Tibial nerve (tissue), 4 donors: ENCODE data around the gene OGFRL1. TPM values are rescaled to one million over a fixed set of nuclear protein-coding genes. Genes with fewer than 3 reads are reported as not detected.
A peak's percentile ranks its signal among the peaks of the same experiment; 100 is the strongest.

Experiments used
- DNase-seq, 2 donors: peaks; one replicate each; pipeline ENCODE4 v3.0.0-alpha.2; 2019; ENCODE audit warnings: low spot score in 2 of 2
- H3K27ac ChIP-seq, 4 donors: fragments of 200-600 bp; sonication (generic) in 3 of 4; one replicate each; pipeline ENCODE4 v1.5.1; 2017 to 2019; ENCODE audit warnings: mild to moderate bottlenecking in 1 of 4
- H3K27me3 ChIP-seq, 2 donors: fragments of 200-600 bp; sonication (generic) in 1 of 2; one replicate each; pipeline versions ENCODE4 v1.5.1 to v1.6.0; 2017 to 2019
- H3K36me3 ChIP-seq, 3 donors: fragments of 200-600 bp; sonication (generic); one replicate each; pipeline ENCODE4 v1.5.1; 2018 to 2019
- H3K4me1 ChIP-seq, 4 donors: fragments of 200-600 bp; sonication (generic) in 3 of 4; one replicate each; pipeline ENCODE4 v1.5.1; 2017 to 2019
- H3K4me3 ChIP-seq, 4 donors: fragments of 200-600 bp; sonication (generic) in 3 of 4; one replicate each; pipeline ENCODE4 v1.5.1; 2017 to 2019; ENCODE audit warnings: mild to moderate bottlenecking in 1 of 4, moderate library complexity in 1 of 4
- H3K9me3 ChIP-seq, 4 donors: fragments of 200-600 bp; sonication (generic) in 3 of 4; one replicate each; pipeline ENCODE4 v1.5.1; 2017 to 2019
- EP300 ChIP-seq, 2 donors: sonication (generic); formaldehyde crosslinking; IDR thresholded peaks; one replicate each; pipeline ENCODE4 v1.6.1; 2017; ENCODE audit warnings: antibody characterized with exemption in 2 of 2, mild to moderate bottlenecking in 1 of 2
- POLR2A ChIP-seq, 2 donors: fragments of 450-650 bp; IDR thresholded peaks; one replicate each; pipeline ENCODE4 v1.6.1; 2017; ENCODE audit warnings: antibody characterized with exemption in 2 of 2, mild to moderate bottlenecking in 2 of 2, moderate library complexity in 2 of 2
- WGBS, 2 donors: methylation state at CpG; one replicate each; pipeline ENCODE4 v1.1.5; 2018; 5-methylcytosine and 5-hydroxymethylcytosine counted together
- total RNA-seq, 4 donors: library from RNA; depleted of rRNA; stranded (reverse); fragments of >200 nt; gene quantifications; one replicate each; pipeline ENCODE4 v1.1.0, GENCODE V29; 2016
- TF ChIP-seq, protein P1 (sequence below), 5 experiments: fragments of 200-600 bp in 3 of 5; fragments of 450-650 bp in 2 of 5; sonication (generic) in 3 of 5; IDR thresholded peaks; one replicate each; pipeline ENCODE4 v1.5.1; 2016 to 2019; ENCODE audit warnings: antibody characterized with exemption in 5 of 5, mild to moderate bottlenecking in 3 of 5, moderate library complexity in 2 of 5

The OGFRL1 gene
- total RNA-seq, 4 donors from 2014 or later: 76.5 to 130 (median 92.2) TPM

DNA sequence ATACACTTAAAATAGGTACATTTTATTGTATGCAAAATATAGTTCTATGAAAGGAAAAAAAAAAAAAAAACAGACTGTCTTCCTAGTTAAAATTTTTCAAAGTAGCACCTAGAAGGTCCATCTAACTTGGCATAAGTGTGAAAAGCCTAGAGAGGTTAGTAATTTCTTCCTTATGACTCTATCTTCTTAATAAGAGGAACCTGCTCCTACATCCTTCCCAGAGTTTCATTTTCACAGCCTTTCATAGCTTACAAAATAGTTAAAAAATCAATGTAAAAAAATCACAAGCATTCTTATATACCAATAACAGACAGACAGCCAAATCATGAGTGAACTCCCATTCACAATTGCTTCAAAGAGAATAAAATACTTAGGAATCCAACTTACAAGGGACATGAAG is 28.8 kb downstream of the OGFRL1 start:
- H3K36me3 ChIP-seq: no peaks in the 10 kb centered on the region
- H3K27me3 ChIP-seq: no peaks in the 10 kb centered on the region
- no peaks in the 10 kb centered on the region for H3K9me3 ChIP-seq
- no peak overlapping the region for H3K4me3 ChIP-seq
- no peak for DNase-seq
- H3K27ac ChIP-seq: no peak overlapping the region
- peaks cover 0 to 11% (median 0%) of the 10 kb centered on the region in 4 donors for H3K4me1 ChIP-seq
- TF ChIP-seq, protein P1, sequence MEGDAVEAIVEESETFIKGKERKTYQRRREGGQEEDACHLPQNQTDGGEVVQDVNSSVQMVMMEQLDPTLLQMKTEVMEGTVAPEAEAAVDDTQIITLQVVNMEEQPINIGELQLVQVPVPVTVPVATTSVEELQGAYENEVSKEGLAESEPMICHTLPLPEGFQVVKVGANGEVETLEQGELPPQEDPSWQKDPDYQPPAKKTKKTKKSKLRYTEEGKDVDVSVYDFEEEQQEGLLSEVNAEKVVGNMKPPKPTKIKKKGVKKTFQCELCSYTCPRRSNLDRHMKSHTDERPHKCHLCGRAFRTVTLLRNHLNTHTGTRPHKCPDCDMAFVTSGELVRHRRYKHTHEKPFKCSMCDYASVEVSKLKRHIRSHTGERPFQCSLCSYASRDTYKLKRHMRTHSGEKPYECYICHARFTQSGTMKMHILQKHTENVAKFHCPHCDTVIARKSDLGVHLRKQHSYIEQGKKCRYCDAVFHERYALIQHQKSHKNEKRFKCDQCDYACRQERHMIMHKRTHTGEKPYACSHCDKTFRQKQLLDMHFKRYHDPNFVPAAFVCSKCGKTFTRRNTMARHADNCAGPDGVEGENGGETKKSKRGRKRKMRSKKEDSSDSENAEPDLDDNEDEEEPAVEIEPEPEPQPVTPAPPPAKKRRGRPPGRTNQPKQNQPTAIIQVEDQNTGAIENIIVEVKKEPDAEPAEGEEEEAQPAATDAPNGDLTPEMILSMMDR (IDR thresholded peaks at IDR 0.05): no peak
- TF ChIP-seq EP300 (IDR thresholded peaks at IDR 0.05) (no peak), POLR2A (IDR thresholded peaks at IDR 0.05) (no peak)

DNA sequence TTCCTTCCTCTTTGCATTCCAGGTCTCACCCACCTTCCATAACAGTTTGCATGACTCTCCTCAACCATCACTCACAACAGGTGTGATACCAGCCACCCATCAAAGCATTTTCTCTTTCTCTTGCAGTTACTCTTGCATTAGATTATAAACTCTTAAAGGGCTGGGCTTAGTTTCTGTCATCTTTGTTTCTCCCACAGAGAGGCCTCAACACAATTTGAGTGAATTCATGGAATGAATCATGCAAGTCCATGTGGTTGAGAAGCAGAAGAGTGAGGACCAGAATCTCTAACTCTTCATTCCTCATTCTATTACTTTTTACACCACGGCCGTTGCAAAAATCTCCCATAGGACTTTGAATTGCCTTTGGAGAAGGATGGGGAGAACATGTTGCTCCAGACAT is 31.4 kb downstream of the OGFRL1 start:
- no peak for DNase-seq
- no peaks in the 10 kb centered on the region for H3K27me3 ChIP-seq
- H3K9me3 ChIP-seq: no peaks in the 10 kb centered on the region
- no peaks in the 10 kb centered on the region for H3K36me3 ChIP-seq
- no peak overlapping the region for H3K27ac ChIP-seq
- no peak for TF ChIP-seq POLR2A (IDR thresholded peaks at IDR 0.05)
- TF ChIP-seq, protein P1 (IDR thresholded peaks at IDR 0.05): no peak
- TF ChIP-seq EP300 (IDR thresholded peaks at IDR 0.05): no peak
- H3K4me3 ChIP-seq: no peak overlapping the region
- 84% methylated on average over 2 of the region's 2 CpGs for WGBS, 2 donors
- no peaks in the 10 kb centered on the region for H3K4me1 ChIP-seq

DNA sequence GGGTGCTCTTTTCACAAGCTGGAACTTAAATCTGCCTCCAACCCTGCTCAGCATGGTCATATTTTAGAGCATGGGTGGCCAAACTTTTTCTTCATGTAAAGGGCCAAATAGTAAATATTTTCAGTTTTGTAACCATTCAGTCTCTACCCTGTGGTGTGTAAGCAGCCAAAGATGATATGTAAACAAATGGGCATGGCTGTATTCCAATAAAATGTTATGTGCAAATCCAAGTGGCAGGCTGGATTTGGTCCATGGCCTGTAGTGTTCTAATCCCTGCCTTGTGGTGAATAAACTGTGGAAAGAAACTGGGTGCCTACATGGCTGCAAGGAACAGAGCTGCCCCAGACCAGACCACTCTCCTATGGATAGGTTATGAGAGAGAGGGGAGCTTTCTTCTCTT is 32.7 kb downstream of the OGFRL1 start:
- H3K4me3 ChIP-seq: no peak overlapping the region
- no peaks in the 10 kb centered on the region for H3K27me3 ChIP-seq
- no peak overlapping the region for H3K27ac ChIP-seq
- no peak for DNase-seq
- TF ChIP-seq POLR2A (IDR thresholded peaks at IDR 0.05) (no peak), EP300 (IDR thresholded peaks at IDR 0.05) (no peak)
- TF ChIP-seq, protein P1 (IDR thresholded peaks at IDR 0.05): no peak
- peaks cover 0 to 3% (median 0%) of the 10 kb centered on the region in 4 donors for H3K4me1 ChIP-seq
- no peaks in the 10 kb centered on the region for H3K9me3 ChIP-seq
- no peaks in the 10 kb centered on the region for H3K36me3 ChIP-seq

DNA sequence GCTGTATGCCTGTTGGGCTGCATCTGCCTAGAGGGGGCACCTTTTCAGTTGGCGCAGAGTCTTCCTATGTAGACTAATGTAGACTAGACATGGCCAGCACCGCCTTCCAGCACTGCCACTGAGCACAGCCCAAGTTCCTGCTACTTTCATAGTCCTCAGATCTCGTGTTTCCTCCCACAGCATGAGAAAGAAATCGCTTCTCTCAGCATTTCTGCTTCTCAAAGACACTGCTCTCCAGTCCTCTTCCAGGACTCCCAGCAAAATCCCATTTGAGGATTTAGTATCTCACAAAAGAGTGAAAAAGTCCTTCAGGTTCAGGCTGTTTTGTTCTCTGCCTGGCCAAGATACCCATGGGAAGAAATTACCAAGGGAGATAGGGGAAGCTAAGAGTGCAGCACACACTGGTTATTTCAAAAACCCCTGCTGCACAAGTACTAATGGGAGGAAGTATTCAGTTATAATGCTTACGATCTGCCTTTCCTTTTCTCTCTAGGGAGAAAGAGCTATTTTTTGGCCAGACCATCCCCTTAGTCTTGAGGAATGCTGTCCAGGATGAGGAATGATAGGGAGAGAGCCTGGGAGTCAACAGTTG is 35.7 kb downstream of the OGFRL1 start:
- Histone ChIP-seq H3K4me3 (no peak overlapping the region), H3K27ac (peak overlapping the region in 1 of 4 donors; percentile 8), H3K9me3 (no peaks in the 10 kb centered on the region), H3K4me1 (peaks cover 0 to 17% (median 0%) of the 10 kb centered on the region in 4 donors), H3K36me3 (no peaks in the 10 kb centered on the region), H3K27me3 (no peaks in the 10 kb centered on the region)
- DNase-seq: no peak
- WGBS, 2 donors: 67 to 73% methylated on average over 5 of the region's 5 CpGs
- no peak for TF ChIP-seq POLR2A (IDR thresholded peaks at IDR 0.05)
- no peak for TF ChIP-seq EP300 (IDR thresholded peaks at IDR 0.05)
- TF ChIP-seq, protein P1 (IDR thresholded peaks at IDR 0.05): no peak

DNA sequence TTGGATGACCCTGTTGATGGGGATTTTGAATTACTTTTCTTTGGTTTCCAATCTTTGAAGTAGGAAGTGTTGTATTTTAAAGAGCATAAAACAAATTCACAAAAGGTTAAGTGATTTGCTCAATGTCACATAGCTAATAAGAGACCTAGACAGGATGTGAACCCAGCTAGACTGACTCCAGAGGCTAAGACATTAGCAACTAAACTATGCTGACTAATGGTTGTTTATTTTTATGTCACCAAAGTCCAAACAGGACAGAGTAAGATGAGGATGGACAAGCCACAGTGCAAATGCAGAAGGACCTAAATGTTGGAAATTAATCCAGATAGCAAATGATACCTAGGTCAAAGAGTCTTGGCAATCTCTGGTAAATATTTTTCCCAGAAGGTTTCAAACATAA is 38.0 kb downstream of the OGFRL1 start:
- no peak for TF ChIP-seq POLR2A (IDR thresholded peaks at IDR 0.05)
- TF ChIP-seq, protein P1 (IDR thresholded peaks at IDR 0.05): no peak
- no peak for TF ChIP-seq EP300 (IDR thresholded peaks at IDR 0.05)

More for the DNA sequence above, 38.0 kb downstream of the OGFRL1 start:
- H3K4me3 ChIP-seq: no peak overlapping the region
- no peak overlapping the region for H3K27ac ChIP-seq
- H3K9me3 ChIP-seq: no peaks in the 10 kb centered on the region
- no peaks in the 10 kb centered on the region for H3K27me3 ChIP-seq
- DNase-seq: no peak
- H3K36me3 ChIP-seq: no peaks in the 10 kb centered on the region
- H3K4me1 ChIP-seq: peaks cover 0 to 17% (median 0%) of the 10 kb centered on the region in 4 donors
